CD4-positive, alpha-beta T cell treated with Interleukin-4 for 4 hours (primary cell): ENCODE data around the gene CLEC3B.
"Not testable (repeated sequence)": the region's sequence is repeated elsewhere in the genome, so short reads cannot be mapped to it uniquely, and the experiment has no call there.

Experiments
- DNase-seq: peaks from one replicate; pipeline ENCODE4 v3.0.0-alpha.2; 2020

CLEC3B gene

DNA sequence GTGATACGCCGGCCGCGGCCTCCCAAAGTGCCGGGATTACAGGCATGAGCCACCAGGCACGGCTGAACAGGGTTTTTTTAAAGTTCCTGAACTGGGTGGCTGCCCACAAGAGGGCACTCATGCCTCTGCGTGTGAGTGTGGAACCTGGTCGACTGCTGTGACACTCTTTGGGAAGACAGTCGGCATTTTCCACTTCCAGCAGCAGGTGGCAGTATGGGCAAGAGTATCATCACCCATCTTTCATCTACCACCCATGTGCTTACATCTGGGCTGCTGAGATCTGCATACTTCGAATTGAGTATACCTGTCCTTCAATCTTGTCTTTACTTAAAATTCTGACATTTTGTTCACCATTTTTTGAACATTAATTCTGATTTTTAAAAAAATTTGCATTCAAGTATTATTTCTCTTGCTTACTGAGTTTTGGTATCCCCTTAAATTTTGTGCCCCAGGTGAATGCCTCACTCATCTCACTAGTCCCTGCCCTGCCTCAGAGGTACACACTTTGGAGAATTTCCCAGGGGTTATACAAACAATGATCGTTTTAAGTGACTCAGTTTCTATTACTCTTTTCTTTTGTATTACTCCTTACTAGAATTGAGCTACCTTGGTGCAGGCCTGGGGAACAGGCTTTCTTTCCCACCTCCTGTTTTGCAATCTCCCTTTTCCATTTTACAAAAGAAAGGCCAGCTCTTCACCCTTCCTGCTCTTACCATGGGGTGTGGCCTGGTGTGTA, 11.8 kb downstream of the CLEC3B start:
- peak; percentile 93 for DNase-seq

DNA sequence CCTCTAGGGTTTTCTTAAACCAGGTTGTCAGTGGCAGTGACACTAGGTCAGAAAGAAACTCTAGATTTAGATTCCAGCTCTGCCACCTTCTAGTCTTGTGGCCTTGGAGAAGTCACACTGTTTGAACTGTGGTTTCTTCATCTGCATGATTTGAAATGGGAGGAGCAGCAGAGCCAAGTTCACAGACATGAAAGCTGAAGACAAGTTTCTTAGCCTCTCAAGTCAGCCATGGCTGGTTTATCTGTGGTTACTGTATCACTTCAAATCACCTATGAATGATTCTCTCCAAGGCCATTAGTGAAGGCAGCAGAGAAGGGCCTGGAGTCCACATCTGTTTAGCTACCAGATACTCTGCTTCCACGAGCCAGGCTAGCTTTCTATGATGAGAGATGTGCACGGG, 15.6 kb downstream of the CLEC3B start:
- no peak for DNase-seq

DNA sequence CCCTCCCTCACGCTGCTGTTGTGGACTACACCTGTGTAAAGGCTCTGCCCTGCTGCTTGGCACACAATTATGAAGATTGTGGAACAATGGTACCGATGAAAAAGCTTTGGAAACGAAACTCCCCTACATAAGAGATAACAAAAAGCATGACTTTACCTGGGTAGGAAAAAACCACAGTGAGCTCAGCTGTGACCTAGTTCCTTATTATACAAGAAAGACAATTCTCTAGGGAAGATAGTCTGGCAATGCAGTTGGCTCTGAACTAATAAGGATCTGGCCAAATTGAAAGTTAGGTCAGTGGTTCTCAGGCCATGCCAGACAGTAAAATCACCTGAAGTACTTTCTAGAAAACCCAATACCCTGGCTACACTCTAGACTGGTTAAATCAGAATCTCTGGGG, 16.1 kb downstream of the CLEC3B start:
- no peak for DNase-seq

DNA sequence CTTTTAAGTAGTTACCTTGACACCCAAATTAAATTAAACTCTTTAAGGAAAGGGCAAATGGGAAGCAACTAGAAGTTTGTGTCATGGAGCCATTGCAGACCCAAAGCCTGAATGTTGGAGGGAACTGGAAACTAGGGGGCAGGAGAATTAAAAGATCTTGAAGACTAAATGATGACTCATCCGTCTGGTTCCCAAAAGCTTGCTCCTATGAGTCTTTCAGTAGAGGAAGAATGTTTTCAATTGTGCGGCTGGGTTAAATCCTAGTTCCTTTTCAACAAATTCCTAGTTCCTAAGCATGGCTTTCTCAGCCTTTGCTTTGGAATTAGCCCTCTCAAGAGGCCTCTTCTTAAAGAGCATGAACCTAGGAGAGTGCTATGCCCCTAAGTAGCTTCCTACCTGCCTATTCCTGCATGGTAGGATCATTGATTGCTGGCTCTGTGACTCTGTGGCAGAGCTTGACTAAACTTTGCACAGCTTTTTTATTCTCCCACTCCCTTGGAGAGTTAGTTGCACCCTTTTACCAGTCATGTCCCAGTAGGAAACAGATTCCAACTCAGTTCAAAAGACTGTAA, 17.7 kb downstream of the CLEC3B start:
- no peak for DNase-seq

DNA sequence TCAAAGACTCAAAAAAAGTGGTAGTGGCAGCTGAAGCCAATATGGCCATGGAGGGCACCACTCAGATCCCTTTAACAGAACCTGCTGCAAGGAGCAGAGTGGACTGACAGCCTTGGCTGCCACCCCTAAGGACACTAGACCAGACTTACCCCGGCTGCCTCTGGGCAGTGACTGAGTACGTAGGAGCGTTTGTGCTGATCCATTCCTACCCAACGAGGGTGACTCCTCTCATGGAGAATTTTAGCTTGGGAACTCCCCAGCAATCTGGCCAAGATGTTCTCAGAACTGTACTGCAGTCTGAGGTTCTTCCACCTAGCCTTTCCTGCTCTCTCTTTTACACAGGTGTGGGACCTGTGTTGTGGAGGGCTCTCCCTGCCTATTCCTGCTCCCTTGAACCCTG, 22.1 kb downstream of the CLEC3B start:
- no peak for DNase-seq

DNA sequence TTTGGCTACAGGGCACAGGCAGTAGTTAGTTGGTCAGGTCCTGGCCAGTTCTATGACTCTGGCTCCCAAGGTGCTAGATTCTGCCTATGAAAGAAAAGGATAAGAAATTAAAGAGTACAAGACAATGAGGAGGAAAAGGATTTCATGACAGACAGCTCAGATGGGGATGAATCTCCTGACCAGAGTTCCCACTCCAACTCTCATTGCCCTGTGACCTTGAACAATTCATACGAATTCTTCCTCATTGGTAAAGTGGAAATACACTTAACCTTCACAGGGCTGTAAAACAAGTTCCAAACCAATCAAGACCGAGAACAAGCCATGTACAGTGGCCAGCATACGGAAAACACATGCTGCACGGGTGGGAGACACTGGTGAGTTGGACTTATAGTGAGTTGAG, 23.7 kb downstream of the CLEC3B start:
- no peak for DNase-seq

DNA sequence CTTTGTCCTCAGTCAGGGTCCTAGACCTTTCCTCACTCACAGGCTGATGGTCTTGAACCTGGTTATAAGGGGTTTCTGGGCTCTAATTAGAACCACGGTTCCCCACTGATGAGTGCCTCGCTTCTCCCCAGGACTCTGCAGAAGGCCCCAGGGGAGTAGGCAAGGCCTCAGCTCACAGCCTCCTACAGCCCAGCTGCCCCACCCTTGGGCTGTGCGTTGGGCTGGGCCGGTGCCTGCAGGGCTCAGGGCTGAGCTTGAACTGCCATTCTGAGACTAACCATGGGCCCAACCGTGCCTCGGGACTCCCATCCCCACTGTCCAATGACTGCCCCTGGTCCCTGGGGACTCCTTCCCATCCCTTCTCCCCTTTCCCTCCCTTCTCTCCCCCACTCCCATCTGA, 25.6 kb downstream of the CLEC3B start:
- no peak for DNase-seq

DNA sequence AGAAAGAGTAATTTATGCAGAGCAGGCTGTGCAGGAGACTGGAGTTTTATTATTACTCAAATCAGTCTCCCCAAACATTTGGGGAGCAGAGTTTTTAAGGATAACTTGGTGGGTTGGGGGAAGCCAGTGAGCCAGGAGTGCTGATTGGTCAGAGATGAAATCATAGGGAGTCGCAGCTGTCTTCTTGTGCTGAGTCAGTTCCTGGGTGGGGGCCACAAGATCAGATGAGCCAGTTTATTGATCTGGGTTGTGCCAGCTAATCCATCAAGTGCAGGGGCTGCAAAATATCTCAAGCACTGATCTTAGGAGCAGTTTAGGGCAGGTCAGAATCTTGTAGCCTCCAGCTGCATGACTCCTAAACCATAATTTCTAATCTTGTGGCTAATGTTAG, 27.7 kb downstream of the CLEC3B start:
- DNase-seq, result not testable (repeated sequence)

DNA sequence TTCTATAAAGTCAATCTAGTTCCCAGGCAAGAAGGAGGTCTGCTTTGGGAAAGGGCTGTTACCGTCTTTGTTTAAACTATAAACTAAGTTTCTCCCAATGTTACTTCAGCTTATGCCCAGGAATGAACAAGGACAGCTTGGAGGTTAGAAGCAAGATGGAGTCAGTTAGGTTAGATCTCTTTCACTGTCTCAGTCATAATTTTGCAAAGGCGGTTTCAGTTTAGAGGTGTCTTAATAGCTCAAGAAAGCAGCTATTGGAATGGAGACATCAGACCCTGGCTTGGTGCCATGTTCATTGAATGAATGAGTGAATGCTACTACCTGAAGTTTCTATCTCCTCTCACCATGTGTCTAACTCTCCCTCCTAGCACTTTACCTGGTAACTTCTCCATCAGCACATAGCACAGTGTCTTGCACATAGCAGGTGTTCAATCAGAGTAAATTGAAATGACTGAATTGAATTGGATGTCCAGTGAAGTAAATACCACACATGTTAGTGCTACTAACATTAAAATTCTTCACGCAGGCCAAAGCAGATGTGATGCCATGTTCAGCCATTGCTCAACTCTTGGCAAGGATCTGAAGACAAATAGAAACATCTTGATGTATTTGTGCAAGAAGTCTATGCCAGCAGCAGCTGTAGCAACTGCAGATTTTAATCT, 28.2 kb downstream of the CLEC3B start:
- no peak for DNase-seq

DNA sequence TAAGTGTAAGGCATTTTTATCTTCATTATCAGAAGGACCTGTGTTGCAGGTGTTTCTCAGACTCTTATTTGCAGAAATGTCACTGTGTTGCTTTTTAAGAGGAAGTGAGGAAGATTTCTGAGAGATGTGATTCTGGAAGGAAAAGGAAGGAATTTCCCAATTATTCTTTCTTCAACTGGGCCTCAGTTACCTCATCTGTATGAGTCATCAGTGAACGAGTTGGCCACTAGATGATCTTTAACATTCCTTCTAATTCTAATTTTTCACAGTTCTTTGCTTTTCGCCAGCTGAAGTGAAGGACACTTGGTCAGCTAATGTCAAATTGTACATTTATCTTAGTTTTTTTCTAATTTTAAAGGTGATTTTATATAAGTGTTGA, 28.9 kb downstream of the CLEC3B start:
- DNase-seq, result no peak

DNA sequence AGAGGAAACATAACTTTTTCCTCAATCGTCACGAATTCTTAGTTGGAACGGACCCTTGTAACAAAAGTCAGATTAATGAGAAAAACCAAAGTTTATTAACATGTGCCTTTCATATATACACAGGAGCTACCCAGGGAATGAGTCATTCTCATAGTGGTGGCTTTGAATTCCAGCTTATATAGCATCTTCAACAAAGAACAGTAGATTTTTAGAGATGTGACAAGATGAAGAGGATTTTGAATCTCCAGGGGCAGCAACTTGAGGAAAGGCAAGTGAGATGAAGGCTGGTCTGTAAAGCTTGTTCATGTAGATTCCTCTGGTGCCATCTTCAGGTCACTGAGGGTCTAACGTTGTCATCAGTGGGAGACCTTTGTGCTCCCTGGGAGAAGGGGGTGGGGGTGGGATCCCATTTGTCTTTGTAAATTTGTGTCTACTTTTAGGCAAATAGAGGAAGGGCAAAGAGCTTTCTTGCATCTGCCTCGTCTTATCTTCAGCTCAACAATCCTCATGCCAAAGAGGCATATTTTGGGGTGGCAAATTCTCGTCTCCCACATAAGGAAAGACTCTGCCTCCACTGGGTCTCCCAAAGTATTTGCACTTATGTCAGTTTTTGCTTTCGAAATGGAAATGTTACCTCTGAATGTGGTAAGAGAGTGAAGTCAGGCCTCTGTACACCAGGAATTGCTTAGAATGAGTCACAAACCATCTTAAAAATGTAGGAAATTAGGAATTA, 29.5 kb downstream of the CLEC3B start:
- no peak for DNase-seq

DNA sequence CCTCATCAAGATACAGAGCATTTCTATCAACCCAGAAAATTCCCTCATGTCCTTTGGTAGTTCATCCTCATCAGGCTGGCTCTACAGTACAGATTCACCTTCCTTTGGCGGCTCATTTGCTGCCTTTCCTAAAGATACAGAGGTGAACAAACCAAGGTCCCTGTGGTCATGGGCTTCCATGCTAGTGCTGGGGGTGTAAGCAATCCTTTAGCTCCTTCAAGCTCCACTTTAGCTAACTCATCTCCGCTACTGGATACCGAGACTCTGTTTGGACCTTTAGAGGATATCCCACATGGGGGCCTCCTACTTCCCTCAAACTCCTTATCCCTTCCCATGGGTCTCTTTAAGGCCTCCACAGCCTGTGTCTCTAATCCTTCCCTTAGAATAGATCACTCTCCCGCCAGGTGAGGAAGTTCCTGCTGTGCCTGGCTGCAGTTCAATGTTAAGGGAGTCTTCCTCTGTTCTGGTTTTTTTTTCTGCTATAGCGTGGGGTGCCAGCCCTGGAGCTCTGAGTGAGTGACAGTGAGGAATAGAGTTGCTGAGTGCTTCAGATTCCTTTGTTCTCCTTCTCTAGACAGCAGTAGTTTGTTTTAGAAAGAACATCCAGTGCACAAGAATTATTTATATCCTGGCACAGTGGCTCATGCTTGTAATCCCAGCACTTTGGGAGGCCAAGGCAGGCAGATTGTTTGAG, 30.7 kb downstream of the CLEC3B start:
- DNase-seq, result no peak

DNA sequence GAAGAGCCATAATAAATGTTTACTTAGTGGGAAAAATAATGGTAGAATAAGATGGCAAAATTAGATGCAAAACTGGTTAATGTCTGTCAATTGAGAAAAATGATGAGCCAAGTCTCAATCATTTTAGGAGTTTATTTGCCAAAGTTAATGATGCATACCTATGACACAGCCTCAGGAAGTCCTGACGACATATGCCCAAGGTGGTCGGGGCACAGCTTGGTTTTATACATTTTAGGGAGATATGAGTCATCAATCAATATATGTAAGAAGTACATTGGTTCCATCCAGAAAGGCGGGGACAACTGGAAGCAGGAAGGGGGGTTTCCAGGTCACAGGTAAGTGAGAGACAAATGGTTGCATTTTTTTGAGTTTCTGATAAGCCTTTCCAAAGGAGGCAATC, 31.5 kb downstream of the CLEC3B start:
- DNase-seq, result no peak

DNA sequence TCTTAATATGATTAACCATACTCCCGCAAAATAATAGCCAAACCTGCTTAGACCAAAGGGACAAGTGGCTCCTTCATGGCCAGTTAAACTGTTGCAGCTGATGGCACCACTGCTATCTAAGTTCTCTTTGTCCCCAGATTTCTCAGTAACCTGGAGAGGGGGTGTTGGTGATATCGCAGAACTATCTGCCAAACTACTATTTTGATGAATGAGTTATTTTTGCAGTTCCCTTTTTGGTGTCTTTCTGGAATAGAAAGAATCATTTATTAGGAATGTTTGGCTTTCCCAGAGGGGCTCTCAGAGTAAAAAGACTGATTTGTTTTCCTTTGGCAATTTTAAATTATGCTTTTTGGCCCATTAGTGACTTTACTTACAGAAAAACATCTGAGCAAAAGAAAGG, 33.0 kb downstream of the CLEC3B start:
- no peak for DNase-seq

DNA sequence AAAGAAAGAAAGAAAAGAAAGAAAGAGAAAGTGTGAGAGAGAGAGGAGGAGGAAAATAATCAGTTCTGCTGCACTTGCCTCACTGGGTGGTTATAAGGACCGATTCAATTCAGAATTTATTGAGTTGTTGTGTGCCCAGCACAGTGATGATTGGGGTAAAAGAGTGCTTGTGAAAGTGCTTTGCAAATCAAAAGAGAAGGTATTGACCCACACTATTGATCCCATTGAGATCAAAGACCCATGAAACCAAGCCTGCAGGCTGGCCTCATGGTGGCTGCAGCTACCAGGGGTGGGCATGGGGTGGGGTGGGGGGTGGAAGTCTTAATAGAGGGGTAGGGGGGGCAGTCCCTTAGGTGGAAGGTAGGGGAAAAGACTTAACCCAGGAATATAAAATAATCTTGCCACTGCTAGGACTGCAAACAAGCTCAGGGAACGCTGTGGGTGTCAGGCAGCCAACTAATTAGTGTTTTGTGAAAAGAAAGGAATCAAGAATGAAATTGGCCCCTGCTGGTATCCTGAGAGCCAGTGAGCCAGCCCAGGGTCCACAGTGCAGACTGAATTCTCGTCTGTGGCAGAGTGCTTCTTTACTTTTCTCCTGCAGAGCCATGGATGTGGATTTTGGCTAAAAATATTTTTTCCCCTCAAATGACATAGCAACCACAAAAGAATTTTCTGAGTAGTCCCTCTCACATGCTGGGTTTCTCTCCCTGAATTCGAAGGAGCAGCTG, 34.2 kb downstream of the CLEC3B start:
- DNase-seq, result no peak

DNA sequence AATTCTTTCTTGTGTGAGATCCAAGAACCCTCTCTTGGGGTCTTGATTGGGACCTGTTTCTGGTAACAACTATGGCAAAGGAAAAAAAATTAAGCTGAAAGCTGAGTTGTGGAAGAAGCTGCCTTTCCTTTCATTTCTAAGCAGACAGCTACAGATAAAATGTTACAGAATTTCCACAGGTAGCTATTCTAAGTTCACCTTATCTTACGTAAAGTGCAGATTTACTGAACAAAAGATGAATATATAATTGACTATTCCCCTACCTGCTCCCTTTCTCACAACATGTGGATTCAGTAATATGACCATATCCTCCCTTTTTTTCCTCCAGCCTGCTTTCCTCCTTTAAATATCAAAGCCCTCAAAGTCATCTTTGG, 36.6 kb downstream of the CLEC3B start:
- DNase-seq, result no peak

DNA sequence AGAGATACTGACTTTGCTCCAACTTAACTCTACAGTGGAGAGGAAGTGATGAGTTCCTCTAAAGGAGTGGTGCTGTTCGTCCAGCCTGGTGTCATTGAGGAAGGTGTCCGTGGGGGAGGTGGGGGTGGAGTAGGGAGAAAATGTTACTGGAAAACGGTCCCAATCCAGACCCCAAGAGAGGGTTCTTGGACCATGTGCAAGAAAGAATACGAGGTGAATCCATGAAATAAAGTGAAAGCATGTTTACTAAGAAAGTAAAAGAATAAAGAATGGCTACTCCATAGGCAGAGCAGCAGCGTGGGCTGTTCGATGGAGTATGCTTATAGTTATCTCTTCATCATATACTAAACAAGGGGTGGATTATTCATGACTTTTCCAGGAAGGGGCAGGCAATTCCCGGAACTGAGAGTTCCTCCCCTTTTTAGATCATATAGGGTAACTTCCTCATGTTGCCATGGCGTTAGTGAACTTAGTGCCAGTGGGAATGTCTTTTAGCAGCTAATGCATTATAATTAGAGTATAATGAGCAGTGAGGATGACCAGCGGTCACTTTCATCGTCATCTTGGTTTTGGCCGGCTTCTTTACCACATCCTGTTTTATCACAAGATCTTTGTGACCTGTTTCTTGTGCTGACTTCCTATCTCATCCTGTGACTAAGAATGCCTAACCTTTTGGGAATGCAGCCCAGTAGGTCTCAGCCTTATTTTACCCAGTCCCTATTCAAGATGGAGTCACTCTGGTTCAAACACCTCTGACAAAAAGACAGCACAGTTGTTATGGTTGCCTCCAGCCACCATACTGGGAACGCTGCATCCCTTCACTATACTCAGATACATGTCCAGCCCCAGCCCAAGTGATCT, 38.6 kb downstream of the CLEC3B start:
- peak; percentile 34 for DNase-seq

DNA sequence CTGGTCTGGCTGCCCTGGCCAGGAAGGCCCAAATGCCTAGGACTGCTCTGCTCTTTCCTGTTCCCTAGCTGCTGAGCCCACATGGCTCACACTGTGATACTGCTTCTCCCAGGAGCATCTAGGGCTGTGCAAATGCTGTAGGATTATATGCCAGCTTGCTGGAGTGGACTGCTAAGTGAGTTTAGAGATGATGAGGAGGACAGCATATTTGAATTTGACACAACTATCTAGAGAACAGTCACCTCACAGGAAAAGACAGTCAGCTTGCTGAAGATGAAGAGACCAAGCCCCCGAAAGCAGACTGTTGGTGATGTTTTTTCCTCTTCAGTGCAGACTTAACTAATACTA, 39.2 kb downstream of the CLEC3B start:
- DNase-seq, result no peak

DNA sequence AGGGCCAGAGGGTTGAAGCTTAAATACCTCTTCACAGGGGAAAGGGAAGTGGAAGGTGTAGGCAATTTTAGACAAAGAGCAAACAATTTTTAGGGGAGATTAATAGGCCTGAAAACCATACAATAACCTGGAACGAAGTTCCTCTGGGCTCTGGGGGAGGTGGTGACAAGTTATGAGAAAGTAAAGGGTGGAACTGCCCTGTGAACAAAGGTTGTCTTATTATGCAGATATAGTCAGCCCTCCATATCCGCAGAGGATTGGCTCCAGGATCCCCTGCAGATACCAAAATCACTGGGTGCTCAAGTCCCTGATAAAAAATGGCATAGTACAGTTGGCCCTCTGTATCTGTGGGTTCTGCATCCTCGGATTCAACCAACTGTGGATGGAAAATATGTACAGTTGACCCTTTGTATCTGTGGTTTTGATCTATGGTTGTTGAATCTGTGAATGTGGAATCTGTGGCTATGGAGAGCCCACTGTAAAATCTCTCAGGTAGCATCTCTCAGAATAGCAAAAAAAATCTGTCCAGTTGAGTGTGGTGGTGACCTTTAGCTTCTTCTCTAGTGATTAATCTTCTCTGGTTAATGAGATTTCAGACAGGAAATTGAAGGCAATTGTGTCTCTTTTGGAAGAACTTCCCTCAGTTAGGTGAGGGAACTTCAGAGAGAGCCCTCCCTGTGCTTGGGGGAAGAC, 40.2 kb downstream of the CLEC3B start:
- DNase-seq, result no peak

DNA sequence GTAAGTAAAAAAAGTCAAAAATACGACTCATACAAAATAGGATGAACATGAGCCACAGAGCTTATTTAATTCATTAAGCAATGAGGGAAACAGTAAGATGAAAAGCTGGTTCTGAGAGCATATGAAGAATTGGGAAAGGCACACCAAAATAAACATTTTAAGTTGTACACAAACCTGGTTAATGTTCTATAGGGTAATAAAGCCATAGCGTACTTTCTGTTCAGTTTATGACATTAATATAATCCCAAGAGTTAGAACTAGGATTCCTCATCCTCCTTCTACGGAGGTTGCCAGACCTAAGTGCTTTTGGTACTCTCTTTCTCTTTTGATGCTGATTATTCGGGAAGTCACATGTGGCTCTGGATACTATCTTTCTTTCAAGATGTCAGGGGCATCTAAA, 41.4 kb downstream of the CLEC3B start:
- no peak for DNase-seq

DNA sequence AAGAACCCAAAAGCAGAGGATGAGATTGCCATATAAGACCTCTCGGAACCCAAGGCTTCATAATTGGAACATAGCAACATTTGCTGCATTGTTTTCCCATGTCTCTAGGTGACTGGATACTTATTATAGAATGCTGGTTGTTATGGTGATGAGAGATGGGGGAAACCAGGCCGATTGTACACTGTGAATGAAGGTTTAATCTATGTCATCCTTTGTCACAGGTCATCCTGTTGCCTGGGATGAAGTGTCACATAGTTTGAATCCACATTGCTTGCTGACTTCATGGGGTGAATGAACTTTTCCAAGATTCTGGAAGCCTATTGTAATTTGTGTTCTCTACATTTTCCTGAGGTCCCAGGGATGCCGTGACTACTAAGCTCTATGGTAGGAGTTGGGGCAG, 41.8 kb downstream of the CLEC3B start:
- DNase-seq, result no peak
